ENCODE measurements around the gene NODAL. TPM values are rescaled to one million over a fixed set of nuclear protein-coding genes. Genes with fewer than 3 reads are reported as not detected.

NODAL gene
- polyA plus RNA-seq, 2 of the 4 experiments (the other 2 are of a cell fraction), result not detected

DNA sequence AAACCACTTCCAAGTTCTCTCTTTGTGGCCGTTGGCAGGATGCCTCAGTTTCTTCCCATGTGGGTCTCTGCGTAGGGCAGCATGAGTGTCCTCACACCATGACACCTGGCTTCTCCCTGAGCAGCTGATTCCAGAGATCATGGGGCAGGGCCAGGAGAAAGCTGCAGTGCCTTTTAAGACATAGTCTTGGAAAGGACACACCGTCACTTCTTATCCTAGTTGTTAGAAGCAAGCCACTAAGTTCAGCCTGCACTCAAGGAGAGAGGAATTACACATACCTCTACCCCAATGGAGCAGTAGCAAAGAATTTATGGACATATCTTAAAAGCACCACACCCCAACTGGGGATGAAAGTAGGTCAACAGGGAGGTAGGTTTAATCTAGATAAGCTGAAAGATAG is 16.4 kb downstream of the NODAL start:
- ATAC-seq, result no peak
- Histone ChIP-seq H3K27ac (no peak overlapping the region), H3K4me1 (no peaks in the 10 kb centered on the region), H3K4me2 (no peak overlapping the region), H3K4me3 (no peak overlapping the region), H3K9me3 (no peaks in the 10 kb centered on the region)
- no peak for FAIRE-seq
- 82% methylated on average over 3 of the region's 3 CpGs for WGBS (ENCODE audit: missing lambda C conversion rate)
- POLR2A ChIA-PET, result no interaction called here
- CTCF ChIA-PET, result interaction anchor here (0.9 to 2.8 kb wide), 4 partner anchors 22 to 163 kb away, joined by 3 to 9 read pairs (median 3); no protein-coding TSS in a partner anchor
- no peak for TF ChIP-seq RFX5 (IDR thresholded peaks at IDR 0.05)
- no peak for TF ChIP-seq SREBF2 (IDR thresholded peaks at IDR 0.05)
- no peak for TF ChIP-seq TFCP2L1 (CRISPR knock-in tag; IDR thresholded peaks at IDR 0.05)
- TF ChIP-seq FOSB (CRISPR knock-in tag; IDR thresholded peaks at IDR 0.05), result no peak
- no peak for TF ChIP-seq GATA3 (IDR thresholded peaks at IDR 0.05; ENCODE audit: borderline replicate concordance)
- no peak for TF ChIP-seq NR3C1 (IDR thresholded peaks at IDR 0.05)
- no peak for TF ChIP-seq TP53 (CRISPR knock-in tag; IDR thresholded peaks at IDR 0.05)
- no peak for TF ChIP-seq HEYL (CRISPR knock-in tag; IDR thresholded peaks at IDR 0.05)
- no peak for DNase-seq (ENCODE audit: low read depth in 1 of 2, low spot score in 1 of 2)

DNA sequence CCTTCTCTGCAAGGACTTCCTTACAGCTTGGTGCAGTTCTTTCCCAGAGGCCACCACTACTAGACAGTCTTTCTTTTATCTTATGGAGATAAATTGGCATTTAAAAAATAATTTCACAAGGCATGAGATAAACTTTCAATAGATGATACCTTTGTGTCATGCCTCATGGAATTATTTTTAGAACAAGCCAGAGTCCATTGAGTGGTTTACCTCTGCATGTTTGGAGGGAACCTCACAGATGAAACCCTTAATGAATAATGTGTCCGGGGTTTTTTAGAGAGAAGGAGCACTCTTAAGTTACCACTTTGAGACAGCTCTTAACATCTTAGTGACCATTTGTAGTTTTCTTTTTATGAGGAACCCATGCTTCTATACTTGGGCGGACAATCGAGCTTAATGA is 17.2 kb downstream of the NODAL start:
- no peak overlapping the region for H3K27ac ChIP-seq
- POLR2A ChIA-PET, result no interaction called here
- TF ChIP-seq, protein P1, sequence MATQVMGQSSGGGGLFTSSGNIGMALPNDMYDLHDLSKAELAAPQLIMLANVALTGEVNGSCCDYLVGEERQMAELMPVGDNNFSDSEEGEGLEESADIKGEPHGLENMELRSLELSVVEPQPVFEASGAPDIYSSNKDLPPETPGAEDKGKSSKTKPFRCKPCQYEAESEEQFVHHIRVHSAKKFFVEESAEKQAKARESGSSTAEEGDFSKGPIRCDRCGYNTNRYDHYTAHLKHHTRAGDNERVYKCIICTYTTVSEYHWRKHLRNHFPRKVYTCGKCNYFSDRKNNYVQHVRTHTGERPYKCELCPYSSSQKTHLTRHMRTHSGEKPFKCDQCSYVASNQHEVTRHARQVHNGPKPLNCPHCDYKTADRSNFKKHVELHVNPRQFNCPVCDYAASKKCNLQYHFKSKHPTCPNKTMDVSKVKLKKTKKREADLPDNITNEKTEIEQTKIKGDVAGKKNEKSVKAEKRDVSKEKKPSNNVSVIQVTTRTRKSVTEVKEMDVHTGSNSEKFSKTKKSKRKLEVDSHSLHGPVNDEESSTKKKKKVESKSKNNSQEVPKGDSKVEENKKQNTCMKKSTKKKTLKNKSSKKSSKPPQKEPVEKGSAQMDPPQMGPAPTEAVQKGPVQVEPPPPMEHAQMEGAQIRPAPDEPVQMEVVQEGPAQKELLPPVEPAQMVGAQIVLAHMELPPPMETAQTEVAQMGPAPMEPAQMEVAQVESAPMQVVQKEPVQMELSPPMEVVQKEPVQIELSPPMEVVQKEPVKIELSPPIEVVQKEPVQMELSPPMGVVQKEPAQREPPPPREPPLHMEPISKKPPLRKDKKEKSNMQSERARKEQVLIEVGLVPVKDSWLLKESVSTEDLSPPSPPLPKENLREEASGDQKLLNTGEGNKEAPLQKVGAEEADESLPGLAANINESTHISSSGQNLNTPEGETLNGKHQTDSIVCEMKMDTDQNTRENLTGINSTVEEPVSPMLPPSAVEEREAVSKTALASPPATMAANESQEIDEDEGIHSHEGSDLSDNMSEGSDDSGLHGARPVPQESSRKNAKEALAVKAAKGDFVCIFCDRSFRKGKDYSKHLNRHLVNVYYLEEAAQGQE (IDR thresholded peaks at IDR 0.05), result no peak
- TF ChIP-seq CBX2 (IDR thresholded peaks at IDR 0.05; ENCODE audit: borderline replicate concordance, low read depth) (no peak), ZFP36 (IDR thresholded peaks at IDR 0.05; ENCODE audit: borderline replicate concordance, partially characterized antibody) (no peak)
- no peaks in the 10 kb centered on the region for H3K9me3 ChIP-seq
- CTCF ChIA-PET, result interaction anchor here (0.6 to 2.8 kb wide), 6 partner anchors 22 to 466 kb away, joined by 3 to 9 read pairs (median 3); no protein-coding TSS in a partner anchor
- DNase-seq (ENCODE audit: low read depth in 1 of 2, low spot score in 1 of 2) (no peak), ATAC-seq (no peak), FAIRE-seq (no peak)
- 95% methylated on average over 3 of the region's 3 CpGs for WGBS (ENCODE audit: missing lambda C conversion rate)
- no peaks in the 10 kb centered on the region for H3K4me1 ChIP-seq
- no peak overlapping the region for H3K4me2 ChIP-seq
- no peak overlapping the region for H3K4me3 ChIP-seq

DNA sequence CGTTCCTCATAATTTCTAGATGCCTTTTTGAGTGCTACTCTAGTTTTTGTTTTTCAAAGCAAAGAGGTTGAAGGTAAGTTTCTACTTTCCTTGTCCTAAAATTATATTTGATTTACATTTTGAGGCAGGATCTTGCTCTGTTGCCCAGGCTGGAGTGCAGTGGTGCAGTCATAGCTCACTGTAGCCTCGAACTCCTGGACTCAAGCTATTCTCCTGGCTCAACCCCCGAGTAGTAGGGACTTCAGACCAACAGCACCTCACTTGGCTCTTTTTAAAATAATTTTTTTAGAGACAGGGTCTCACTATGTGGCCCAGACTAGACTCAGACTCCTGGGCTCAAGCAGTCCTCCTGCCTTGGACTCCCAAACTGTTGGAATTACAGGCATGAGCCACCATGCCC is 22.8 kb downstream of the NODAL start:
- H3K4me3 ChIP-seq, result no peak overlapping the region
- POLR2A ChIA-PET, result interaction anchor here (1.5 kb wide), 1 partner anchor 15 kb away, joined by 5 read pairs; the partner anchor contains the start of gene EIF4EBP2
- TF ChIP-seq TP53 (CRISPR knock-in tag; IDR thresholded peaks at IDR 0.05), result no peak
- no peak for TF ChIP-seq MYC (IDR thresholded peaks at IDR 0.05; ENCODE audit: borderline replicate concordance, low read length)
- TF ChIP-seq CHD4 (IDR thresholded peaks at IDR 0.05; ENCODE audit: borderline replicate concordance), result no peak
- no peak for TF ChIP-seq RNF2 (IDR thresholded peaks at IDR 0.05; ENCODE audit: borderline replicate concordance, low read depth)
- TF ChIP-seq RAD21 (conservative IDR thresholded peaks at IDR 0.05 in 1 of 2, IDR thresholded peaks at IDR 0.05 in 1 of 2), result no peak
- no peak for TF ChIP-seq SMC3 (IDR thresholded peaks at IDR 0.05)
- TF ChIP-seq ZFP36 (IDR thresholded peaks at IDR 0.05; ENCODE audit: borderline replicate concordance, partially characterized antibody), result no peak
- TF ChIP-seq, protein P2, sequence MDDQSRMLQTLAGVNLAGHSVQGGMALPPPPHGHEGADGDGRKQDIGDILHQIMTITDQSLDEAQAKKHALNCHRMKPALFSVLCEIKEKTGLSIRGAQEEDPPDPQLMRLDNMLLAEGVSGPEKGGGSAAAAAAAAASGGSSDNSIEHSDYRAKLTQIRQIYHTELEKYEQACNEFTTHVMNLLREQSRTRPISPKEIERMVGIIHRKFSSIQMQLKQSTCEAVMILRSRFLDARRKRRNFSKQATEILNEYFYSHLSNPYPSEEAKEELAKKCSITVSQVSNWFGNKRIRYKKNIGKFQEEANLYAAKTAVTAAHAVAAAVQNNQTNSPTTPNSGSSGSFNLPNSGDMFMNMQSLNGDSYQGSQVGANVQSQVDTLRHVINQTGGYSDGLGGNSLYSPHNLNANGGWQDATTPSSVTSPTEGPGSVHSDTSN (IDR thresholded peaks at IDR 0.05), result no peak
- 90% methylated on average over 3 of the region's 3 CpGs for WGBS (ENCODE audit: missing lambda C conversion rate)
- FAIRE-seq, result no peak
- H3K27ac ChIP-seq, result no peak overlapping the region
- H3K4me2 ChIP-seq, result no peak overlapping the region
- no peak for DNase-seq (ENCODE audit: low read depth in 1 of 2, low spot score in 1 of 2)
- no peaks in the 10 kb centered on the region for H3K9me3 ChIP-seq
- ATAC-seq, result no peak
- peaks cover 14% of the 10 kb centered on the region for H3K4me1 ChIP-seq
- CTCF ChIA-PET, result interaction anchor here (0.8 to 0.9 kb wide), 3 partner anchors 14 to 122 kb away, joined by 3 read pairs; no protein-coding TSS in a partner anchor

Measured in A549 (cell line).